ENCODE measurements around the gene RTEL1.
A peak's percentile ranks its signal among the peaks of the same experiment; 100 is the strongest.
"Not testable (repeated sequence)": the region's sequence is repeated elsewhere in the genome, so short reads cannot be mapped to it uniquely, and the experiment has no call there.

RTEL1 gene

DNA sequence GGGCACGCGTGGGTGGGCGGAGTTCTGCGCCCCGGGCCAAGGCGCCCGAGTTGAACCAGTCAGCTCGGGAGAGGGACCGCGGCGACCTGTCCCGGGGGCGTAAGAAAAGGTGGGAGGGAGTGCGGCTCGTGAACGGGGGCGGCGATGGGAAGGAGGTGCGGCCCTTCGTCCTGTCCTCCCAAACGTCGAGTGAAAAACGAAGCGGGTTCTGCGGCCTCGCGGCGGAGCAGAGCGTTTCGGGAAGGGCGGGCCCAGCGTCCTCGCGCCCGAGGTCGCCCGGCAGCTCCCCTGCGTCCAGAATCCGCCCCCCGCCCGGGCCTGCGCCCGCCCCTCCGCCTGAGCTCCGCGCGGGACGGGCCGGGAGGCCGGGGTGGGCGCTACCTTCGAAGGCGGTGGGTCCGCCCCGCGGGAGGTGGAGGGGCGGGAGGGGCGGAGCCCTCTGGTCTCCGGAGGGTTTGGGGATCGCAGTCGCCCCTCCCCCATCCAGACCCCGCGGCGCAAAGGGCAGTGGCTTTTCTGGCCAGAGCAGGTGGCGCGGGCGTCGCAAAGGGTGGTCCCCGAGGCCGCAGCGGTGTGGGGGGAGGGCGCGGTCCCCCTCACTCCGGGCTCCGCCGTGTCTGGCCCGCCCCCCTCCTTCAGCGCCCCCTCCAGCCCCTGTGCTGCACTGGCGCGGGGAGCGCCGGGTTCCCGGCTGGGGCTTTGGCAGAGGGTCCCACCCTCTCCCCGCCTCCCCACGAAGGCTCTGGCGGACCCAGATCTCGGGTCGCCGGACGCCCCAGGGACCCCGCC lies 5.7 kb upstream of the RTEL1 start:
- peak; percentile 18 for DNase-seq

DNA sequence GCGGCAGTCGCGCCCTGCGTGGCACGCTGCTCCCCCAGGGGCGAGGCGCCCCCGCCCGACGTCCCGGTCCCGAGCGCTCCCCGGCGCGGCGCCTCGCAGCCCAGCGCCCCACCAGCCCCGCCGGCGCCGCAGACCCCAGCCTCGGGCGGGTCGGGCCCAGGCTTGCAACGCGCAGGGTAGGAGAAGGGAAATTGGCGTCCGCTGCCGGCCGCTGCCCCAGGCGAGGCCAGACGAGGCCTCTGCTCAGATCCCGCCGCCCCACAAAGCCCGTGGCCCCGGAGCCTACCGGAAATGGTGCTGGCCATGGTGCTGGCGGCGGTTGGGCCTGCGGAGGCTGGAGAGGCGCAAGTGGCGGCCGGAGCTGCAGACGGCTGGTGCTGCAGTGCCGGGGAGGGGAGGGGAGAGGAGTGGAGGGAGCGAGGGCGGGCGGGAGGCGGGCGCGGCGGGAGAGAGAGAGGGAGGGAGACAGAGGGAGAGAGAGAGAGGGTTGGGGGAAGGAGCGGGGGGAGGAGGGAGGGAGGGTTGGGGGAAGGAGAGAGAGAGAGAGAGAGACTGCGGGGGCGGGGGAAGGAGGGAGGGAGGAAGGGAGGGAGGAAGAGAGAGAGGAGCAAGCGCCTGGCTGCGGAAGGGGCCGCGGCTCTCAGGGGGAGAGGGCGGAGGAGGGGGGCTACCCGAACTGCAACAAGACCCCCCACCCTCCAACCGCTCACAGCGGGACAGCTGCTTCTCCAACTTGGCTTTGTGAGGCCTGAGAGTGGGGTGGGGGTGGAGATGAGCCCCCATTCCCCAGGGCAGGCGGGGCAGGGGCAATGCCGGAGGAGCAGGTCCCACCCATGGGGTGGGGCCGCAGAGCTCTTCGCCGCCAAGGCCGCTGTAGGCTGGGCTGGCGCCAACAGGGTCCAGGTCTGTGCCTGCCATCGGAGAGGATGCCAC lies 4.8 kb upstream of the RTEL1 start, which contains the start of gene STMN3:
TSS of gene STMN3 (minus strand) at position 384 of the 933 bp plus-strand sequence. CDS start at position 305, 79 bp downstream.
- peak; percentile 81 for DNase-seq

DNA sequence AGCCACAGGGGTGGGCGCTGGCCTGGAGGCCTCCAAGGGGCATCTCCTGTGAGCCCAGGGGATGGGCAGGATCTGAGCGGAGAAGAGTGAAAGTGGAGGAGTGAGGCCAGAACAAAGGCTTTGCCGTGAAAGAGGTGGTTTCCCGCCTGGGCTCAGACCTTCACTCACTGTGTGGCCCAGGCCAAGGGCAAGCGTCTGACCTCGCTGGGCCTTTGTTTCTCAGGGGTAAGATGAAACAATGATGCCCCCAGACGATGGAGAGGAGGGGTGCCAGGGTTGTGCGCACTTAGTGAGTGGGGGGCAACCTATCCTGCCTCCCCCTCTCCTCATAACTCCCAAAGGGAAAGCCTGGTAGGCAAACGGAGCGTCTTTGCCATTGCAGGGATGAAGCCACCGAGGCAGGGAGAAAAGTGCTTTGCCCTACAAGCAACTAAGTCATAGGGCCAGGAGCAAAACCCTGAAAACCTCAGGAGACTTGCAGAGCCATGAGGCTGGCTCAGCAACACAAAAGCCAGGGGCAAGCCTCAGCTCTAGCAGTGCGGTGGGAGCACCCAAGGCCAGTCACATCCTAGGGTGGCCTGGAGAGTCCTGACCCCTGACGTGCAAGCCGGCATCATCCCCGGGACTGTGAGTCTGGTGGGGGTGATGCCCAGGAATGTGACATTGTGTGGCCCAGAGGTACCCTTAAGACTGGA lies 4.0 kb upstream of the RTEL1 start:
- DNase-seq = no peak

DNA sequence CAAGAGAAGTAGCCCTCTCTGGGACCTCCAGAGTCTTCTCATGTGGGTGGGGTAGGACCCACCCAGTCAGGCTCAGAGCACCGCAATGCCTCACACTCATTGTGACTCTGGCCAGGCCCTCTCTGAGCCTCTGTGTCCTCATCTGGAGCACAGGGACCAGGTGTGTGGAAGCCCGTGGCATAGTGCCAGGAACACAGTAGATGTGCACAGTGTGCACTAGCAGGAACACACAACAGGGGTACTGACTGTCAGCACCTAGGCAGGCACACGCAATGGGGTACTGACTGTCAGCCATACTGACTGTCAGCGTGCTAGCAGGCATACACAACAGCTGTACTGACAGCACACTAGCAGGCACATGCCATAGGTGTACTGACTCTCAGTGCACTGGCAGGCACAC lies 2.9 kb upstream of the RTEL1 start:
- DNase-seq = no peak

DNA sequence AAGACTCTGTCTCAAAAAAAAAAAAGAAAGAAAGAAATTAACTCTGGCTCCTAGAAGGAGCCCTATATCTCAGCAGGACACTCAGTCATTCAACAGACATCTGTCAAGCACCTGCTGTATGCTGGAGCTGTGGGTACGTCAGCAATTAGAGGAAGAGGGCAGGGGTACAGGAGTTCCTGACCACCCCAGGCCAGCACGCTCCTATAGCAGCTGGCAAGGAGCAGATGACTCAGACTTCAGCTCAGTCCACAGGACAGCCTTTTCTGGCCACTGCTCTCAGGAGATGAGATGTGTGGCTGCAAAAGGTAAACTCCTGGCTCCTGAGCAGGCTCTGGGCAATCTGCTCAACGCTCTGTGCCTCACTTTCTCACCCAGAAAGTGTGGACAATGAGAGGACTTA lies 1.7 kb upstream of the RTEL1 start:
- no peak for DNase-seq

DNA sequence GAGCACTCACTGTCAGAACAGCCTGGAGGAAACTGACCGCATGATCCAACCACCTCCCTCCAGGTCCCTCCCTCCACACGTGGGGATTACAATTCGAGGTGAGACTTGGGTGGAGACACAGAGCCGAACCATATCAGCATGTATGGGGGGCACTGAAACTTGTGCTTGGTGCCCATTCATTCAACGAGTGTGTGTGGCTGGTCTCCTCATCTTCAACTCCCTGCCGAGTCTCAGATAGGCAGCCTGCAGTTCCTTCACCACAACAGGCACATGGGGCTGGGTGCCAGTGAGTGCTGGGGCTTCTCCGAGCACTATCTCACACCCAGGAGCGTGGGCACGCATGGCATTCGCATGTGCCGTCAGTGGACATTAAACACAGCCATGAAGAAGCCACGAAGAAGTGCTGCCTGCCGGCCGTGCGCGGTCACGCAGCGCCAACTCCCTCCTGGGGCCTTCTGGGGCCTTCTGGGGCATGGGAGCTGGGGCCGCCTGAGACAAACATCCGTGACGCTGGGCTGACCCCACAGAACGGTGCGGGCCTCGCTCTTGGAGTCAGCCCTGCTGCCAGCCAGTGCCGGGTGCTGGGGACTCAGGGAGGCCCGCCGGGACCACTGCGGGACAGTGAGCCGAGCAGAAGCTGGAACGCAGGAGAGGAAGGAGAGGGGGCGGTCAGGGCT lies 714 bp upstream of the RTEL1 start:
- no peak for DNase-seq

DNA sequence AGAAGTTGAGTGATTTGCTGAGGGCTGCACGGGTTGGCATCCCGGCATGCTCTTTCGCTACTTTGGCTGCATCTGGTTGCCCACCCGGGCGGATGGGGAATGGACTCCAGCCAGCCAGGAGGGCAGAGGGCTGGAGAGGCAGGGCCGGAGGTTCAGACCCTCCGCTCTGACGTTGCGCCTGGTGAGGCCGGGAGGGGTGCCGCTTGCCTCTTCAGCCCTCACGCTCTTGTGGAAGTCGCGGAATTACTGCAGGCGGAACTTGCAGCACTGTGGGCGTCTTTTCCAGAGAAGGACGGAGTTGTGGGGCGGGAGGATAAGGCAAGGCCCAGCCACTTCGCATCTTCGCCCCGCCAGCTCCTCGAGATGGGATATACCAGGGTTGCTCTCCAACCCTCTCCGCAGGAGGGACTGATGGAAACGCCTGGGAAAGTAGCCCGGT lies 656 bp downstream of the RTEL1 start:
- no peak for DNase-seq

DNA sequence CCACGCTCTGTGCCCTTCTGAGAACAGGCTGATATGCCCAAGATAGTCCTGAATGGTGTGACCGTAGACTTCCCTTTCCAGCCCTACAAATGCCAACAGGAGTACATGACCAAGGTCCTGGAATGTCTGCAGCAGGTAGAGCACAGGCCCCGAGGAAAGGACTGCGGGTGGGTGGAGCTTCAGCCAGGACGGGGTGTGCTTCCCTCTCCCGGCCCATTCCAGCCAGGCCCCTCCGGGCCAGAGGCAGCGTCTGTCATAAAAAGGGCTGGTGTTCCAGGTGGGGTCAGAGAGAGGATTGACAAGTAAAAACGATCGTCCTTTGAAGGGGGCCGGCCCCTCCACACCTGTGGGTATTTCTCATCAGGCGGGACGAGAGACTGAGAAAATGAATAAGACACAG lies 1.3 kb downstream of the RTEL1 start:
- no peak for DNase-seq

DNA sequence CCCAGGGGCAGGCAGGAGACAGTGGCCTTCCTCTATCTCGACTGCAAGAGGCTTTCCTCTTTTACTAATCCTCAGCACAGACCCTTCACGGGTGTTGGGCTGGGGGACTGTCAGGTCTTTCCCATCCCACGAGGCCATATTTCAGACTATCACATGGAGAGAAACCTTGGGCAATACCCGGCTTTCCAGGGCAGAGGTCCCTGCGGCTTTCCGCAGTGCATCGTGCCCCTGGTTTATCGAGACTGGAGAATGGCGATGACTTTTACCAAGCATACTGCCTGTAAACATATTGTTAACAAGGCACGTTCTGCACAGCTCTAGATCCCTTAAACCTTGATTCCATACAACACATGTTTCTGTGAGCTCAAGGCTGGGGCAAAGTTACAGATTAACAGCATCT lies 2.1 kb downstream of the RTEL1 start:
- DNase-seq = not testable (repeated sequence)

DNA sequence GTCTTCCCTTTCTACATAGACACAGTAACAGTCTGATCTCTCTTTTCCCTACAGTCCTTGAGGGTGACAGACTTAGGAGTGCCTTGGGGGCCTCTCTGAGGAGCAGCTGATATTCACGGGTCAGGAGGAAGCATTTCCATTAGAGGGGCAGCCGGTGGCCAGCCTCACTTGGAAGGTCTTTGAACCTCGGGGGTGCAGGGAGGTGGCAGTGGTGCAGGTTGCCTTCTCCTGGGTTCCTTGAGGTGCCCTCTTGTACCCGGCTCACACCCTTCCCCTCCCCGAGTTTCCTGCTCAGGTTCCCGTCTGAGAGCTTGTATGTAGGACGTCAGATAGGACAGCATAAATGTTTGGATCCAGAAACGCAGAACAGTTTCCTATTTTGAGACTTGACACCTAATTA lies 2.5 kb downstream of the RTEL1 start:
- no peak for DNase-seq

DNA sequence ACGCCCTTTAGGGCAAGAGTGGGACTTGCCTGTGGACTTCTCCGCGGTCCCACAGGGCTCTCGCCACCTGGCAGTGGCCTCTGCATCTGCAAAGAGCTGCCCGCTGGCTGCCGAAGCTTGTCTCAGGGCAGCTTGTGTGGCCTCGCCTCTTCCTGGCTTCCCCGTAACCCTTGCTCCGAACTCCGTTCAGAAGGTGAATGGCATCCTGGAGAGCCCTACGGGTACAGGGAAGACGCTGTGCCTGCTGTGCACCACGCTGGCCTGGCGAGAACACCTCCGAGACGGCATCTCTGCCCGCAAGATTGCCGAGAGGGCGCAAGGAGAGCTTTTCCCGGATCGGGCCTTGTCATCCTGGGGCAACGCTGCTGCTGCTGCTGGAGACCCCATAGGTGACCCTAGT lies 3.0 kb downstream of the RTEL1 start:
- DNase-seq = no peak

DNA sequence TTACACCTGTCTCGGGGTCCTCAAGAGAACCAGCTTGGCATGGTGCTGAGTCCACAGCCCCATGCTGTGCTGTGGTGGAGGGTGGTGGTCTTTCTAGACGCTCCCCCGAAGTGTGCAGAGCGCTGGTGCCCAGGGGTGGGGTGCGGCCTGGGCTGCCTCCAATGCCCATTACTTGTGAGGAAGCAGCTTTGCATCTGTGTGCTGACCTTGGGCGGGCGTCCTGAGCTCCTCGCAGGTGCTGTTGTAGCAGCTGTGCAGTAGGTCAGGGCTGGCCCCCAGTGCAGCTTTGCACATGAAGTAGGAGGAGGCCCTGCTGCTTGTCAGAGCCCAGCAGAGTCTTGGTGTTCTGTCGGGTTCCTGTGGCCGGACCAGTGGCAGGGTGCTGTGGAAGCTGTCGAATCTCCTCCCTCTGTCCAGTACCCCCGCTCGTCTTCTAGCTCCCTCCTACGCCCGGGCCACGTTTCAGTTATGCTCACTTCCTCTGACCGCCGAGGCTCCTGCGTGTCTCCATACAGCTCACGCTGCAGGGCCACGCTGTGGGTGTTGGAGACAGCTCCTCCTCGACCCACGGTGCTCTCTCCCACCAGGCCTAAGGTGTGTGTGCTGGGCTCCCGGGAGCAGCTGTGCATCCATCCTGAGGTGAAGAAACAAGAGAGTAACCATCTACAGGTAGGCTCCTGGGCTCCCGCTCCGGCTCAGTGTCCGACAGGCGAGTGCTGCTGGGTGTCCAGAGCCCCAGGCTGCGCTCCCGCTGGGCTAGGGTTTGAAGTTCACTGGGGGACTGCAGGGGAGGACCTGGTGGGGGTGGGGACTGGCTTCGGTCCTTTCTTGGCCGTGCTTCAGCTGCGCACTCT lies 4.1 kb downstream of the RTEL1 start:
- DNase-seq = no peak

DNA sequence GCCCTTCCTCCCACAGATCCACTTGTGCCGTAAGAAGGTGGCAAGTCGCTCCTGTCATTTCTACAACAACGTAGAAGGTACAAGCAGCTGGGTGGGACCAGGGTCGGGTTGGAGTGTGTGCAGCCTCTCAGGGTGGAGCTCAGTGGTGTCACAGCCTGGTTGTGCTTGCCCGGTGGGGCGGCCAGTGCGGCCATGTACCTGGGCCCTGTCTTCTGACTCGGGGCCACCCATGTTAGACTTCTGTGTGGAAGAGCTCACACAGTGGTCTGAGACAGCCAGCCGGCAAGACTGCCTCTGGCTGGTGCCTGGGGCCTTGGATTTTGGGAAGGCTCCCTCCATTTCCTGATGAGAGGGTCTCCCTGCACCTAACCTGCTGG lies 4.7 kb downstream of the RTEL1 start:
- no peak for DNase-seq

DNA sequence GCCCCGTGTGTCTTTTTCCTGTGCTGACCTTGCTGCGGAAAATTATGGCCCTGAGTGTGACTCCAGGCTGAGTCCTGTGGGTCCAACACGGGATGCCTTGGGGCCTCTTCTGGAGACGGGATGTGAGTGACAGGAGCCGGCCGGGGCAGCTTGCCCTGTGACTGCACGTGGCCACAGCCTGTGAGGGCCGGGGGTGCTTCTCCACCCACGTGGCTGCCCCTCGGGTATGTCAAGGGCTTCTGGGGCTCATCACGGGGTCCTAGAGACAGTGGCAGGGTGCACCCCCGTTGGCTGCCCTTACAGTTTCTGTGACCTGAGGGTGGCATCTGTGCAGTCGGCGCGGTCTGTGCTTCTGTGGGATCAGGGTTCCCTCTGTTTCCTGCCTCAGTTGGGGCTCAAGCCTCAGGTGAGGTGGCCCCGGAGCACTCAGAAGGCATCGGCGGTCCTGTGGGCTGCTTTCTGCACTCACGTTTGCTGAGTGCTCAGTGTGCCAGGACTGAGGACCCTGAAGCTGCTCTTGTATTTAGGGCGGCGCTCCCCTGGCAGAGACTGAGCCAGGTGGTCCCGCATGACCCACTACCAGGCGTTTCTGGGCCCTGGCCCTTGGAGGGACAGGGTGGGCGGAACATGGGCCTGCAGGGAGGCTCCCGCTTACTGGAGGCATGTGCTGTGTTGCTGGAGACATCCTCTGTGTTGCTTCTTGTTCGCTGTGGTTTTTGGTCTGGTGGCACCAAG lies 5.4 kb downstream of the RTEL1 start:
- no peak for DNase-seq

DNA sequence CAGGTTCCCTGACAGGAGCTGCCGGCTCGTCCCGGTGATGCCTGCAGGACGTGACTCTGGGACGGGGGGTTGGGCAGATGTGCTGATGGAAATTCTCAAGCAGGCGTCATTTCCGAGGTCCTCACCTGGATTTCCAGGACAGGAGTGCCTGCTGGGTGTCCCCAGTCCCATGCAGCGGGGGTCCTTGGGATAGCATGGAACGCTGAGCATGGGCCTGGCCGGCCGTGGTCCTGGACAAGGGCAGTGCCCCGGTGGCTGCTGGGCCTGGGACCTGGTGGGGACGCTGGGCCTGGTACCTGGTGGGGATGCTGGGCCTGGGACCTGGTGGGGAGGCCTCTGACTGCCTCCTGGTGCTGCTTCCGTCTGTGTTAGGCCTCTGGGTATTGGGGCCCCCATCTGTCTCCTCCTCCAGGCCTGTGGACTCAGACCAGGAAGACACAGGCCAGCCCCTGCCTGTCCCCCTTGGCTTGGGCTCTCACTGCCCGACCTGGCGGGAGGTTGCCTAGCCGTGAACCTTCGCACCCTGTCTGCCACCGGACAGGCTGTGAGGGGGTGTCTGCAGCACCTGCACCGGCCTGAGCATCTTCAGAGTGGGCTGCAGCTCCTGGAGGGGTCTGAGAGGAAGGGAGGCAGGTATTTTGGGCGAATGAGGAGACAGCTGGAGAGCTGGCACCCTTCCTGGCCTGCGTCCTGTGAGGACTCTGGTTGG lies 6.2 kb downstream of the RTEL1 start:
- no peak for DNase-seq

DNA sequence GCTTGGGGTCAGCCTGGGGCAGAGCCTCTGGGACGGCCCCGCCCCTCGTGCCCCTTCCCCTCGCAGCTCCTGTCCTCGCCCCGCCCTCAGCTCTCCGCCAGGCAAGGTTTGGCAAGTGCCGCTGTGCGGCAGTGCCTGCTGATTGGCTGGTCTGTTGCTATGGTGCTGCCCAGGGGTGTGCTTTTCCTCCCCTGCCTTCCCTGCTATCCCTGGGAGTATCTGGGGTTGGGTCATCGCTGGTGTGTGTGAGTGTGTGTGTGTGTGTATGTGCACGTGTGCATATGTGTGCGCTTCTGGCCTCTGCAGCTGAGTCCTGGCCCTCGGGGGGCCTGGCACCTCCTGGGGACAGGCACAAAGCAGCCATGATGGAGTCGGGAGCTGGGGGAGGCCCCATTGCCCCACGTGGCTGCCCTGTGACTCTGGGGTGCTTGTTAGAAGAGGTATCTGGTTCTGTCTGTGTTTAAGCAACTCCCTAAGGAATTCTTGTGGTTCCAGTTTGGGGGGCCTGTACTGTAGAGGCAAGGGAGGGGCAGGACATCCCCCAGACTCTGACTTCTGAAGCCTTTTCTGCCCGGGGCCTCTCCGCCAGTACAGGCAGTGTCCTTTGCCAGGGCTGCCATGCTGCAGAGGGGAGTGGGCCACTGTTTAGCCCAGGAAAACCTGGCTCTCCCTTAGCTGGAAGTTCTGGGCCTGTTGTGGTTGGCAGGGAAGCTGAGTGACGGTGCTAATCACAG lies 6.9 kb downstream of the RTEL1 start:
- no peak for DNase-seq

DNA sequence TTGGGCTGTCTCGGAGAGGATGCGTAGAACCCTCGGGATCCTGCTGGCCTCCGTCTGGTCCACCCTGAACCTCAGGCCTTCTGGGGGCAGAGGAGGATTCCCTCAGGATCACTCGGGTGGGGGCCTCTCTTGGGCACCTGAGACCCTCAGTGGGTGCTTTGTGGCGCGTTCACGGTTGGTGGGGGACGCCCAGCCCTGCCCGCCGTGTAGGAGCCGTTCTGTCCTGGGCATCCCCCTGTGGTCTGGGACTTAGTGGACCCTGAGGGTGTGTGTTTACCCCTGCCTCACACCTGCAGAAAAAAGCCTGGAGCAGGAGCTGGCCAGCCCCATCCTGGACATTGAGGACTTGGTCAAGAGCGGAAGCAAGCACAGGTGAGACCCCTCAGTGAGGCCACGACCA lies 7.6 kb downstream of the RTEL1 start:
- DNase-seq = no peak

DNA sequence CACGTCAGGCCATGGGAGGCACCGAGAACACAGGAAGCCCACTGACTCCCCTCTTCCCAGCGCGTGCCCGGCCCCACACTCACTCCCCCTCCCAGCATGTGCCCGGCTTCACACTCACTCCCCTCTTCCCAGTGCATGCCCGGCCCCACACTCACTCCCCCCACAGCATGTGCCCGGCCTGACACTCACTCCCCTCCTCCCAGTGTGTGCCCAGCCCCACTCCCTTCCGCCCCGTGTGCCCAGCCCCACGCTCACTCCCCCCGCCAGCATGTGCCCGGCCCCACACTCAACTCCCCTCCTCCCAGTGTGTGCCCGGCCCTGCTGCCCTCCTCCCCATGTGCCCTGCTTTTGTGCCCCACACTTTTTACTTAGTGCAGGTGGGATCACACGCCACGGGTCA lies 9.7 kb downstream of the RTEL1 start:
- no peak for DNase-seq

DNA sequence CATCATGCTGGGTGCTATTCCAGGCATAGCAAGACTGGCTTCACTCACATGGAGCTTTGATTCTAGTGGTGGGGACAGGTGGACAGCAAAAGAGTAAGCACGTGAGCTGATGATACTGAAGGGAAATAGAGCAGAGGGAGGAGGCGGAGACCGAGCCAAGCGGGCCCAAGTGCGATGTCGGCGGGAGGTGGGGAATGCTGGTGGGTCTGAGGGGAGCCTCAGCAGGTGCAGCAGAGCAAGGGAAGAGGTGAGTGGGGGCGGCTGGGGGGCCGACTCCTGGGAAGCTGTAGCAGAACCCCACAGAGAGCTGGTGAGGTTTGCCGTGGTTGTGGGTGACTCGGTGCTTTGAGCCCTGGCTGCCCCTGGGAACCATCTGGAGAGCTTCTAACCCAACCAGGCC lies 10.2 kb downstream of the RTEL1 start:
- DNase-seq = no peak

DNA sequence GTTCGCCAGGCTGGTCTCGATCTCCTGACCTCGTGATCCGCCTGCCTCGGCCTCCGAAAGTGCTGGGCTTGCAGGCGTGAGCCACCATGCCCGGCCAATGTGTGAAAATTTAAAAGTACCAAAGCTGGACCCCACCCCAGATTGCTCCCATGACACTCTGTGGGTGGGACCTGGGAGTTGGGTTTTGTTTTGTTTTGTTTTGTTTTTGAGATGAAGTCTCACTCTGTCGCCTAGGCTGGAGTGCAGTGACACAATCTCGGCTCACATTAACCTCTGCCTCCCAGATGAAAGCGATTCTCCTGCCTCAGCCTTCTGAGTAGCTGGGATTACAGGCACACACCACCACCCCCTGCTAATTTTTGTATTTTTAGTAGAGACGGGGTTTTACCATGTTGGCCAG lies 13.6 kb downstream of the RTEL1 start:
- DNase-seq = not testable (repeated sequence)

Data from NCI-H774 (cell line).